ENCODE results near the gene ATP1B3. TPM values are rescaled to one million over a fixed set of nuclear protein-coding genes. Genes with fewer than 3 reads are reported as not detected.

Gene ATP1B3
- total RNA-seq, 1 experiment from 2014 or later = 250 TPM

- Histone ChIP-seq H2BK12ac (ENCODE audit: insufficient read length, low read depth, low read length) (no peak overlapping the region), H3K79me1 (ENCODE audit: insufficient read depth, low read depth, low read length, poor library complexity, severe bottlenecking) (no peaks in the 10 kb centered on the region), H2AK5ac (ENCODE audit: insufficient read length, low read length) (no peak overlapping the region), H2BK20ac (ENCODE audit: low read depth, low read length, poor library complexity, severe bottlenecking) (no peak overlapping the region), H3K14ac (ENCODE audit: insufficient read depth, low read length) (no peak overlapping the region), H2BK5ac (ENCODE audit: insufficient read length, low read length) (no peak overlapping the region), H3K27ac (ENCODE audit: insufficient read length, low read depth, low read length) (no peak overlapping the region), H2BK15ac (ENCODE audit: low read depth, low read length) (no peak overlapping the region), H4K8ac (replicated peaks; ENCODE audit: insufficient read length, low read depth, low read length) (no peak overlapping the region), H3K23me2 (ENCODE audit: insufficient read length, low read depth, low read length, poor library complexity, severe bottlenecking) (no peaks in the 10 kb centered on the region), H3K23ac (ENCODE audit: insufficient read length, low read depth, low read length) (no peak overlapping the region), H4K20me1 (ENCODE audit: control insufficient read depth, insufficient read depth, insufficient read length) (no peaks in the 10 kb centered on the region), H3K9me3 (ENCODE audit: control insufficient read depth, low read depth, low read length) (no peaks in the 10 kb centered on the region), H3K27me3 (ENCODE audit: insufficient read depth, low read length) (no peaks in the 10 kb centered on the region), H3K9ac (ENCODE audit: extremely low read depth, insufficient read length, low read length) (no peak overlapping the region), H2BK120ac (ENCODE audit: low read depth, low read length, poor library complexity, severe bottlenecking) (no peak overlapping the region), H3K79me2 (ENCODE audit: insufficient read depth, low read length) (no peaks in the 10 kb centered on the region), H3K4me2 (ENCODE audit: insufficient read depth, insufficient read length, low read length) (no peak overlapping the region), H4K5ac (ENCODE audit: insufficient read length, low read depth, low read length) (no peak overlapping the region), H3K4me1 (ENCODE audit: insufficient read depth, low read length) (no peaks in the 10 kb centered on the region), H3K18ac (ENCODE audit: insufficient read length, low read depth, low read length) (no peak overlapping the region), H2AFZ (ENCODE audit: low read length) (no peak overlapping the region), H4K91ac (ENCODE audit: insufficient read length, low read depth, low read length) (no peak overlapping the region), H3K56ac (ENCODE audit: insufficient read length, low read depth, low read length) (no peak overlapping the region), H3T11ph (ENCODE audit: low read length) (no peak overlapping the region), H3K4ac (ENCODE audit: low read depth, low read length) (no peak overlapping the region)
- Mint-ChIP-seq H3K36me3 (ENCODE audit: insufficient read depth in 1 of 3, low read depth in 3 of 3) (peaks cover 18 to 36% (median 28%) of the 10 kb centered on the region in 3 experiments), H3K27ac (peak overlapping the region in 2 of 3 experiments; percentile 40 to 75; a peak in 3 of 7 replicates), H3K4me3 (no peak overlapping the region), H3K4me1 (peaks cover 7 to 10% of the 10 kb centered on the region in 2 experiments), H3K9me3 (no peaks in the 10 kb centered on the region), H3K27me3 (ENCODE audit: low read depth) (no peaks in the 10 kb centered on the region)
- TF ChIP-seq CTCF (conservative IDR thresholded peaks at IDR 0.05) = no peak
- DNase-seq = no peak
- no CpG with 5 or more reads among the region's 7 CpGs for WGBS (ENCODE audit: extremely low coverage, insufficient read length, low lambda C conversion rate)
These were observed 53.0 kb downstream of the ATP1B3 start for GRCh38 chr3:141929341-141929995.

Measured in H9 (cell line).